Neutrophil (primary cell): ENCODE data around the gene SLIRP.

Experiments
- H3K27ac ChIP-seq: fragments of 200-600 bp; sonication (generic); 2 replicates; pipeline ENCODE4 v1.5.1; 2016; ENCODE audit warnings: mild to moderate bottlenecking, moderate library complexity
- H3K27me3 ChIP-seq: fragments of 200-600 bp; sonication (generic); 2 replicates; pipeline ENCODE4 v1.6.0; 2016; ENCODE audit warnings: mild to moderate bottlenecking
- H3K36me3 ChIP-seq: fragments of 200-600 bp; sonication (generic); 2 replicates; pipeline ENCODE4 v1.5.1; 2017
- H3K4me1 ChIP-seq, 2 experiments: fragments of 200-600 bp in 1 of 2; sonication (generic) in 1 of 2; 1 replicate in 1 of 2; 2 replicates in 1 of 2; pipeline versions ENCODE4 v1.5.1 to v1.6.1; 2013 to 2016; ENCODE audit warnings: low read depth in 1 of 2, low read length in 1 of 2, mild to moderate bottlenecking in 1 of 2, moderate library complexity in 1 of 2; ENCODE audit not compliant: control insufficient read depth in 1 of 2, insufficient read depth in 1 of 2
- H3K4me3 ChIP-seq, 2 experiments: fragments of 200-600 bp in 1 of 2; sonication (generic) in 1 of 2; 1 replicate in 1 of 2; 2 replicates in 1 of 2; pipeline ENCODE4 v1.5.1; 2013 to 2016; ENCODE audit warnings: low read depth in 1 of 2, low read length in 1 of 2, mild to moderate bottlenecking in 1 of 2, moderate library complexity in 1 of 2
- H3K9me3 ChIP-seq: fragments of 200-600 bp; sonication (generic); 2 replicates; pipeline ENCODE4 v1.5.1; 2016
- CTCF ChIP-seq: fragments of 200-600 bp; sonication (generic); IDR thresholded peaks from 2 replicates; pipeline ENCODE4 v1.5.1; 2016; ENCODE audit warnings: antibody characterized with exemption

The SLIRP gene

GRCh38 chr14:77707355-77707723 is 564 bp upstream of the SLIRP start:
- peak overlapping the region; percentile 95 to 97 for H3K4me3 ChIP-seq
- no peaks in the 10 kb centered on the region for H3K9me3 ChIP-seq
- peaks cover 20 to 22% of the 10 kb centered on the region in 2 experiments for H3K4me1 ChIP-seq
- peak overlapping the region; percentile 75 for H3K27ac ChIP-seq
- H3K36me3 ChIP-seq: peaks cover 35% of the 10 kb centered on the region
- no peaks in the 10 kb centered on the region for H3K27me3 ChIP-seq
- TF ChIP-seq CTCF: no peak

- Histone ChIP-seq H3K36me3 (peaks cover 27% of the 10 kb centered on the region), H3K4me3 (peak overlapping the region; percentile 95 to 97), H3K4me1 (peaks cover 20 to 22% of the 10 kb centered on the region in 2 experiments), H3K27ac (no peak overlapping the region), H3K27me3 (no peaks in the 10 kb centered on the region), H3K9me3 (no peaks in the 10 kb centered on the region)
- no peak for TF ChIP-seq CTCF
Observed at GRCh38 chr14:77708749-77709148, 846 bp downstream of the SLIRP start.

GRCh38 chr14:77709412-77709811 is 1.5 kb downstream of the SLIRP start:
- no peak overlapping the region for H3K4me3 ChIP-seq
- TF ChIP-seq CTCF: no peak
- no peak overlapping the region for H3K27ac ChIP-seq
- H3K9me3 ChIP-seq: no peaks in the 10 kb centered on the region
- H3K27me3 ChIP-seq: no peaks in the 10 kb centered on the region
- peaks cover 20 to 22% of the 10 kb centered on the region in 2 experiments for H3K4me1 ChIP-seq
- H3K36me3 ChIP-seq: peaks cover 26% of the 10 kb centered on the region

GRCh38 chr14:77710364-77710763 is 2.5 kb downstream of the SLIRP start:
- Histone ChIP-seq H3K9me3 (no peaks in the 10 kb centered on the region), H3K27ac (no peak overlapping the region), H3K4me3 (no peak overlapping the region), H3K27me3 (no peaks in the 10 kb centered on the region), H3K36me3 (peaks cover 36% of the 10 kb centered on the region), H3K4me1 (peaks cover 20 to 22% of the 10 kb centered on the region in 2 experiments)
- TF ChIP-seq CTCF: no peak

- TF ChIP-seq CTCF: no peak
- Histone ChIP-seq H3K4me3 (no peak overlapping the region), H3K4me1 (no peaks in the 10 kb centered on the region), H3K9me3 (no peaks in the 10 kb centered on the region), H3K27ac (no peak overlapping the region), H3K27me3 (no peaks in the 10 kb centered on the region), H3K36me3 (peaks cover 80% of the 10 kb centered on the region)
Observed at GRCh38 chr14:77714926-77715325, 7.0 kb downstream of the SLIRP start.
